ENCODE data around the gene SHB.

SHB gene

DNA sequence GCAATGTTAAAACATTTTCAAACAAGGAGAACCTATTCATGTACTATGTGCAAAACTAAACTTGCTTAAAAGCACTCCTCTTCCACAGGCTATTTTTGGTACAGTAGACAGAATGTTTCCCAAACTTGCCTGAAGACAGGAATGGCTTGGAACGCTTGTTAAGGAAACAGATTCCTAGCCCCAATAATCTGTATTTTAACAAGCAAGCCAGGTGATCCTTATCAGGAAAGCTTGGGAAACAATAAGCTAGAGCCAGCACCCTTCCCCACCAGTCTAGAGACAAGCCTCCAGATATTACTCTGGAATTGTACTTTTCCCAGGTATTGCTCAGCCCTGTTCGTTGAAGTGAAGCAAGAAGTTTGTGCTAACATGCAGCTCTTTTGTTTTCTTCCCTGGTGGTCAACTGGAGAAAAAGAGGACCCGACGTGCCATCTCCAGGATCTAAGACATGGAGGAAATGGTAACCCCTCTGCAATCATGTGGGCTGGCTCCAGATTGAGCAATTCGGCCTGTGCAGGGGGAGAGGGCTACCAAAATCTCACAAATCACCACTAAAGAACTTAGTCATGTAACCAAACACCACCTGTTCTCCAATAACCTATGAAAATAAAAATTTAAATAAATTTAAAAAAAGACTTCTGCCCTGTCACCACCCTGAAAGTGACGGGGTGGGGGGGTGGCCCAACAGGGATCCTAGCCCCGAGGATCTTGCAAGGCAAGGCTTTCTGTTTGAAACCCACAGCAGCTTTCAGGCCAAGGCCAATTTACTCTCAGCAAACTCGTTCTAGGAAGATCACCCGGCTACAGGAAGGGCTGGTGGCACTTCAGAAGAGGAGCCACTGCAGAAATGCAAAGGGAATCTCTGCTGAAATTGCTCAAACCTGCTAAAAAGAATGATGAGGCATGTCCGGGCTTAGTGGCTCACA lies 48.6 kb downstream of the SHB start:
- DNase-seq = no peak

DNA sequence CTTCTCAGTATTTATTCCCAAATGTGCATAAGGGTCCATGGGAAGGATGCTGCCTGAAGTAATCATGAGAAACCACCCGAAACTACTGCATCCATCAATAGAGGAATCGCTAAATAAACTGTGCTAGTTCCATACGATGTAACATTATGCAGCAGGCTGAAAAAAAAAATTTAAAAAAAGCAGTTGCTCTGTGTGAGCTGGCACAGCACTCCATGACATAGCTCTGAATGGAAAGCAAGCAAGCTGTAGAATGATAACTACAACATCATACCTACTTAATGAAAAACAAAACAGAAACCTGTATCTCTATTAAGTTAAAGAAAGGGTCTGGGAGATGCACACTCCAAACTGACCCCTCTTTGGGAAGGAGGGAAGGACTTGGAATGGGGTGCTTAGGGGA lies 49.3 kb downstream of the SHB start:
- no peak for DNase-seq

DNA sequence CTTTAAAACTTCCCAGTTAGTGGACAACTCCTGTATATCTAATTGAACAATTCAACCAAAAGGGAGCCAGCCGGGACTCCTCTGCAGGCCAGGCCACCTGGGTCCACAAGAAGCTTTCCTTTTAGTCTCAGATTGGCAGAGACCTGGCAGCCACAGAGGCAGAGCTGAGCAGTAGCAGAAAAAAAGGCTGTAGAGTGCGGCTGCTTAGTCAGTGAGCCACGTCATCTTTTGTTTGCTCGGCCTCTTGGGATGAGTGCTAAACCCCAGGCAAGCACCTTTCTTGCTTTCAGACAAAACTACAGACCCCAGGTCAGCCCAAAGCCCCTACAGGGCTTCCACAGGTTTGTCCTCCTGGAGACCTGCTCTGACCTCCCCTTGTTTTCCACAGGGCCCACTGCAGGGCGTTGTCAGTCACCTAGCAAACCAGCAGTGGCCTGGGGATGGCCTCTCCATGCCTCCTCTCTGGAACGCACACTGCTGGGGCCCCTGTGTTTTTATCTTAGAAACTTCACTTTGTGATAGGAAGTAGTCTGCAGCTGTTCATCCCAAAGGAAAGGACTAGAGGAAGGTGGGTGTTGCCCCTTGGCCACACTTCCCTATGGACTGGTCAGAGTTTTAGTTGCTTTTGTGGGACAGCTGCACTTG lies 49.9 kb downstream of the SHB start:
- DNase-seq = no peak

DNA sequence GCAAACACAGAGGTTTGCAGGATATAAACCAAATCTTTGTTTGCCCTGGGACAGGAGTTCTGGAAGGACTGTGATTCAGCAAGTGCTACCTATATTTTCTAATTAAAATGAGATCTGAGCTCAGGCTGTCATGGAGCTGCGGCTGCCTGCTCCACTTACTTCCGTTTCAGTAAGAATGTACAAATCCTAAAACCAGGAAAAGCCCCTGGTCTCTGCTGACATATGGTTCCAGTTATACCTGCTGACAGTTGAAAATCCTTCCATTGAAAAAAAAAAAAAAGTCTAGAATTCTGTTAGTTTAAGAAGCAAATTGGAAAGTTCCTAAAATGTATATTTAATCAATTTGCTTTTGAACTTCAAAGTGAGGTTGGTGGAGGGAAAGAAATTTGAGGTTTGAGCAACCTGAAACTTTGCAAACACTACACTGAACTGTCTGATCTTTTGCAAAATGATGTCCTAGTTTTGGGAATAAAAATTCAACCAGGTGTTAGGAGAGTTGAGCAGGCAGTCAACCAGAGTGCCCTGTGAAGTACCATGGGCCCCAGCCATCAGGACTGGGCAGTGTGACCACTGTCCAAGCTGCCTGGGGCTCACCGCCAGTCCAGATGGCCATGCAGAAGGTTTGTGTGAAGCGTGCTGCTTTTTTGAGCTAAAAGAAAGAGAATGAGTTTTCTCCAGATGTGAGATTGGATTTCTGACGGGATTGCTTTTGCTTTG lies 50.6 kb downstream of the SHB start:
- DNase-seq = no peak

DNA sequence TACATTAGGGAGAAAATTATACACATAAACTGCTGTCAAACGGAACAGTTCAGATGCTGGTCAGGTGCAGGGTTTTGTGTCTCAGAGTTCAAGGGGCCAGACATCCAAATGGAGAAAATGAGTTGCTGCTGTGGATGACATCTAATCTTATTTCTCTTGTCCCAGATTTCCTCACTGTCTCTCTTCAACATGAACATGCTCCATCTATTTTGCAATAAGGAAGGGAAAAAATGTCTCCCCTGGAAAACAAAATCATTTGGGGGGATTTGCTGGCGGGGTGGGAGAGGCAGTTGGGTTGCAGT lies 51.2 kb downstream of the SHB start:
- DNase-seq = no peak

DNA sequence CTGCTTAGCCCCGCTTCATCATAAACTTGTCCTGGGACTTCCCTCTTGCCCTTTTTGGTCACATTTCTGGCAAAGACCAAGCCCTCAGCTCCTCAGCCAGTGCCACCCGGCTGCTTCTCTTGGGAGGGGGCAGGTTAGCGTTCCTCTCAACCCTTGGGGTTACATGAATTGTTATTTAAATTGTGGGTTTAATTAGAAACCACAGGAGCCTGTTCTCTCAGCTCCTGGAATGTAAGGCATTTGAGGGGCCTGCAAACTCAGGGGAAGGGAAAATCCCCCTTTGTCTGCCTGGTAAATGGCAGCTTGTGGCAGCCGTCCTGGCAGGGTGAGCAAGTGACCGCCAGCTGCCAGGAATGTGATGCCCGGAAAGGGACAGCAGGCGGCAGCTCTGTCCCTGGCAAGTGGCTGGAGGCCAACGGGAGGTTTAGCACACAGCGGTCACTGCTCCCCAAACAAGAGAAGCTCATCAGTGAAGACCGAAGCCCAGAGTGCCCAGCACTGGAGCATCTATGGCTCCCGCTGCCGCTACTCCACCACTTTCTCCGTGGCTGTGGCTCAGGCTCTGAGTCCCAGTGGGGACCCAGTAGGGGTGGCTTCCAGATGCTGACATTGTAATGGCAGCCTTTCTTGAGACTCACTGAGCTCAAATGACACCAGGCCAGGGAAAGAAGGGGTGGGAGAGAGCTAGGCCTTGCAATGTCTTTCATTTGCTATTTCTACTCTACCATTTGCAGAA lies 51.7 kb downstream of the SHB start:
- DNase-seq = no peak

DNA sequence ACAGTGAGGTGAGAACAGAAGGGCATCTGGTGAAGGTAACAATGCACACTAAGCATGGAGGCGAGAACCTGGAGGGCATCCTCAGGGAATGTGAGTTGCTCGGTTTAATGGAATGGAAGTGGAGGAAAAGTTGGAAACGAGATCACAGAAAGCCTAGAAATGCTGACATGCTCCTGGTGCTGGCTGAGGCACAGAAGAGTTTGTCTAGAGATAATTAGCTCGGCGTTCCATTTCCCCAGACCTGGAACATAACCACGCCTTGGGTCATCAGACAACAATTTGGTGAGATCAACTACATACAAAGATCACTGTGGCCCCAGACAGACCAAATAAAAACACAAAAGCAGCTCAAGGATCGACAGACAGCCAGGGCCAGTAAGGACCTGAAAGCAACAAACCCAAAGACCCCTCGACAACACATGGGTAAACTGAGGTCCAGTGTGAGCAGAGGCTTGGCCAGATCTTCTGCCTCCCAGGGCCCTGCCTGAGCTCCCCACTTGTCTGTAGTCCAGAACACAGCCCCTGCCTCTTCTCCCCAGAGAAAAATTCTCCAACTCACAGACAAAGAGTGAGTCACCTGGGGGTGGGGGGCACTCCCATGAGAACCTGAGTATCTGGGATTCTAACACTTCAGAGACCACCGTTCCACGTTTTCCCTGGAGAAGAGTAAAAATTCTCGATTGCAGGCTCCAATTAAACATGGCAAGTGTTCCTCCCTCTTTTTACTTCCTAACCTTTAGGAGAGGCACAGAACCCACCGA lies 52.5 kb downstream of the SHB start:
- no peak for DNase-seq

DNA sequence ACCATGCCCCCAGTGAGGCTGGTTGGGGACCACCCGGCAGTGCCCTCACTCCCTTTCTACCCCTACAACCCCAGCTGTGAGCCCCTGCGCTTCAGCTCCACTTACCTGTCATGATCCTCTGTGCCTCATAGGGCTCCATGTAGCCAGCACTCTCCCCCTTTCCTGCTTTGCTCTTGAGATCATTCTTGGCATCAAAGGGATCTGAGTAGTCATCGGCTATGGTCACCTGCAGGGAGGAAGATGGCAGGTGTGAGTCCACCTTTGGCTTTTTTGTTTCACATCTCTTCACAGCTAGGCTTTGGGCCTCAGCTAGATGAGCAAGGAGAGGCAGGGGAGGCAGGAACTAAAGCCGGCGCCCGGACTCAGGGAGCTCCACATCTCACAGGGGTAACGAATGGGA lies 53.1 kb downstream of the SHB start:
- no peak for DNase-seq

DNA sequence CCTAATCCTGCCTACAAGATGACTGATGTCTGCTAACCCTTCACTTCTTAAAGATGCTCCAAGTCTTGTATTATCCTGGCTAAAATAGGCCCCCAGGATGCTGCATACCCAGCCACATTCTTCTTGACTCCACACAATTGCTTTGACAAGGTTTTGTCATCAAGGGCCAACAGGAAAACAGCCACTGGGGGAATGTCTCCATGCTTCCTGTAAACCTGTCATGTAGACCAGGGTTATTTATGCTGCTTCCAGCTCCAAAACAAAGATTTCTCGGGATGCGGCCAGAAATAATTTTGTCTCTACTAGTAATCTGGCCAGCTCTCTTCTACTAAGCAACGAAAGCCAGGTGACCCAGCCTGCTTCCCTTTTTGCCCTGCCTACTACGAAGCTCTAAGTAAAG lies 53.8 kb downstream of the SHB start:
- no peak for DNase-seq

DNA sequence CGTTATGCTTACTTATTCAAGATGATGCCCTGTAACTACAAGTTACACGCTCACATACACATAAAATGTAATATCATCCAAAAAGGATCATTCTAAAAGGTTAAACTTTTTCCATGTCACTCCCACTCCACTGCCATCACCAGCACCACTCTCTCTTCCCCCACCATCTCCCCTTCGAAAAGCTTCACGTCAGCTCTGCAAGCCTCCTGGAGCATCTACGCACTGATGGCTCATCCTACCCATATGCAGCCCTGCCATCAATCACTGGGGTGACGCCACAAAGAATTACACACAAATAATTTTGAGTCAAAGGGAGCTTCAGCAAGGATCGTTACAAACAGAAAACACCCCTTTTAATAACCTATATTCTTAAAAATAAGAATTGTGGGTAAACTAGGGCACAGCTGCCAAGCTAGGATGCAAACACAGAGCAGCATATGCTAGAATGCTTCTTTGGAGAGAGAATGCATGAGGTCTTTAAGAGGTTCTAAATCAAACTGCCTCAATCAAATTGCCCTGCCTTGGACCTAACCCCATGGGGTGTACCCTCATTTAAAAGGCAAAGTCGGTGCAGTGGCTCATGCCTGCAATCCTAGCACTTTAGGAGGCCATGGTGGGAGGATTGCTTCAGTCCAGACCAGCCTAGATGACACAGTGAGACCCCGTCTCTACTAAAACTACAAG lies 56.1 kb downstream of the SHB start:
- DNase-seq = no peak

DNA sequence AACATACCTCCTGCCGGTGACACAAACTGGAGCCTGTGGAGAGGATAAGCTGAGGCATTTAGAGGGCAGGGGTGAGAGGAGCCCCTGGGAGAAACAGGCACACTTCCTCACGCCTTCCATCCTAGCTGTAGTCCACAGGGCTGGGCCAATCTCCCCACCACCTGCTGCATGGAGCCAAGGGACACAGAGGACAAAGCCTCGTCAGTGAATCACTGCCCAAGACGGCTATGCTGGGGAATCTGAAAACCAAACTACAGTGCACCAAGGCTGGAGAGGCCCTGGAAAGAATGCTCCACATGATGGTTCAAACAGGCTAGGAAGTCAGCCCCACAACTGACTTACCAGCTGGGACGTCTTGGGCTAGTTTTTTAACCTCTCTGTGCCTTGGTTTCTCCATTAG lies 57.0 kb downstream of the SHB start:
- DNase-seq = no peak

DNA sequence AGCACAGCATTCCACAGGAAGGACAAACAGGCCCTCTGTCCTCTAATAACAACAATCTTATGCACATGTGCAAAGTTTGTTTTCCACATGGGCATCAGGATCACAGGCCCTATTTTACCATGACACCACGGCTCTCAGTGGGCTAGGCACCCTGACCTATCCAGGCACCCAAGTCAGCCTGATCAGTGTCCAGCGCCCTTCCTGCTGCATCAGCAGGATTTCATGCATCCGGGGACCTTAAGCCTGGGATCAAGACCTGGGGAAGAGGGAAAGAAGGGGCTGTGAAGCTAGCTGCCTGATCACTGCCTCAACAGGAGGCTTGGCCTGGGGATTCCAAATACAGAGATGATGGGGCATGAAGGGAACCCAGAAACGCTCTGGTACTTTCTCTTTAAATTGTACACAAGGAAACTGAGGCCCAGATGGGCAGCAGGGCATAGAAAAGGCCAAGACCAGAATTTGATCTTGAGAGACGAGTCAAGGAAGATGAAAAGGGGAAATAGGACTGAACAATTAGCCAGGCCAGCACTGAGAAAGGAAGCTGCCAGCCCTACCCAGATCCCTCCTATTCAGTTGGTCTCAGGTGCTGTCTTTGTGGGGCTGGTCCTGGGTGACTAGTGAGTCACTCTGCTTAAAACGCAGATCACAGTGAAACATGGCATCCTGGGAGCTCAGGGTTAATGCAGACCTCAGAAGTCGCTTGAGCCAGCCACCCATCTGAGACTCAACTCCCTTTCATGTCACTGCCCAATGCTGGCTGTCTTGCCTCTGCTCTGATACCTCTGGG lies 57.9 kb downstream of the SHB start:
- DNase-seq = no peak

DNA sequence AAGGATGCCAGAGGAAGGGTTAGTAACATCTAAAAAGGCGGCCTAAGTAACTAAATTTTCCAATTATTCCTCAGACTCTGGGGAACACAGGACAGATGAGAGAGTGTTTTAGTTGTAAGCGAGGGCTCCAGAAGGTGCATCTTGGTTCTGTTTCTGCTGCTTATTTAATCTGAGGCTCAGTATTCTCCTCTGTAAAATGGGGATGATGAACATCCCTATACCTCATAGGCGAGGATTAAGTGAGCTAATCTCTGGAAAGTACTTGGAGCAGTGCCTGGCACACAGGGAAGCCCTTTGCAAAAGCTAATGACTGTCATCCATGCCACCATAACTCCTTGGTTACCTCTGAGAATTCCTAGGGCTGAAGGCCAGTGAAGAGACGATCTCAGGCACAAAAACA lies 59.0 kb downstream of the SHB start:
- DNase-seq = no peak

DNA sequence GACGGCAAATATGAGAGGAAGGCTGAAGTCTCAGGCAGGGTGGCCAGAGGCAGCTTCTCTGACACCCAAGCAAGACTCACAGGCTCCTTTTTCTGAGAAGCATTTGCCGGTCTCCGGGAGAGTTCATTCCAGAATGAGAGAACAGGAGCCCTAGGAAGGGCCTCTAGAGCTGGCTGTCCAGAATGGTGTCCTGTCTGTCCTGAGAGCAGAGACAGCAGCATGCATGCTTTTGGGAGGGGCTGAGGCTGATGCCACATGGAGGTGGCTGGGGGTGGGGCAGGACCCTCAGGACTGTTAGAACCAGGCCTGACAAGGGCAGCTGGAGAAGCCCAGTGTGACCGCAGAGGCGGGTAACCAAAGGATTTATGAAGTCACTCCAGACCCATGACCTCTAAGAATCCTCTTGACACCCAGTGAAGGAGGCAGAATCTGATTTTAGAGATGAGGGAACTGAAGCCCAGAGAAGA lies 60.0 kb downstream of the SHB start:
- DNase-seq = no peak

DNA sequence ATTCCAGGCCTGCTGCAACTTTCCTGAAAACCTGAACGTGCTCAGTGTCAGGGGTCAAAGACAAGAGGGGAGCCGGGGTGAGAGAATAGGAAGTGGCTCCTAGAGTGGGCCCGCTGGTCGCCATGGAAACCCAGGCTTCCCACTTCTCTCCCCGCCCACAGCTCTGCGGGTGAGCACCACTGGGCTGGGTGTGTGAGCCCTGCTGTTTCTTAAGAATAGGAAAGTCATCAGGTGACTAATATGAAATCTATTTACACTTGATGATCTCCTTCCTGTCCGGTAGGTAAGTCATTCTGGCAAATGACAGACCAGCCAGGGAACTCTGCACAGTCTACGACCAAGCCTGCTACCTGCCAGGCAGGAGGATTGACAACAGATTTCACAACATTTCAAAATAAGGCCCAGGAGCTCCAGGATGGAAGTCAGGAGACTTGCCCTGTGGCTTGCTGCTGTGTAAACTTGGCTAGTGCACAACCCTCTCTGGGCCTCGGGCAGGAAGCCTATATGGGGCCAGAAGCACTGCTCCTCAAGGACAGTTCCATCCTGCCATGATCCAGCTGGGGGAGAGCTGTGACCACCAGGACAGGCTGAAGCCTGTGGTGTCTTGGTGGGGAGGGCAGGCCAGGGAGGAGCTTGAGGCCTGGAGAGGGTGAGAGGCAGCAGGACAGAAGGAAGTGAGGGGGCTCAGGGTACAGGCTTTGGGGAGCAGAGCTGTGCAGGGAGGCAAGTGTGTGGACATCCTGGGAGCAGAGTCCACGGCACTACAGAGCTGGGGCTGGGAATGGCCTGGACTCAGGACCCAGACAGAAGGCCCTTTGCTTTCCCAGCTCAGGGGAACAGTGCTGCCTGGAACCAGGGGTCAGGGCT lies 60.6 kb downstream of the SHB start:
- no peak for DNase-seq

DNA sequence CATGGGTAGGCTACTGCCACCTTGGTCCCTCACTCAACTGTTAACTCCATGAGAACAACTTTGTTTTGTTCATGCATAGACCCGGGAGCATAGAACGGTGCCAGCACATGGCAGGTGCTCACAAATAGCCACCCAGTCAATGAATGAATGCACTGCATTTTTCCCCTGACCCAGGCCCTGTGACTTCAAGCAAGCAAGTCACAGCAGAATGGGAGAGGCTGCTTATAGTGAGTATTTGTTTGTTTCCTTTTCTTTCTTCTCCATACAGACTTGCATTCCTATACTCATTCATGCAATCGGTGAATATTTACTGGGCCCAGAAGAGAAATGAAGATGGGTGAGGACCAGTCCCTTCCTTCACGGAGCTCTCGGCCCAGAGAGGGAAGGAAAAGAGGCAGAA lies 62.0 kb downstream of the SHB start:
- DNase-seq = no peak

DNA sequence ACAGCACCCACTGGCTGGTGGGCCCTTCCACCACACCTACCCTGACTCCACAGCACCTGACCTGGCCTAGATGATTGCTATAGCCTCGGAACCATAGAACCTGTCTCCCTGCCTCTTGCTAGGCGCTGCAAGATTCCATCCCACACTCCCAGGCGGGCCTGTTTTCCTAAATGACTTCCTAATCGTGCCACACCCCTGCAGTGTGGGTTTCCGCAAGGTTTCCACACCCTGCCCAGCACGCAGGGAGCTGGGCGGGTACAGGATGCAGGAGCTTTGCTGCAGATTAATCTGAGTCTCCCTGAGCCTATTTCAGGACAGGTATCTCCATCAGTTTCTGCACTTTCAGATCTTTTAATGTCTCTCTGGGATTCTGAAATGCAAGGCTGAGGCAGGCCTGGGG lies 62.9 kb downstream of the SHB start:
- DNase-seq = no peak

DNA sequence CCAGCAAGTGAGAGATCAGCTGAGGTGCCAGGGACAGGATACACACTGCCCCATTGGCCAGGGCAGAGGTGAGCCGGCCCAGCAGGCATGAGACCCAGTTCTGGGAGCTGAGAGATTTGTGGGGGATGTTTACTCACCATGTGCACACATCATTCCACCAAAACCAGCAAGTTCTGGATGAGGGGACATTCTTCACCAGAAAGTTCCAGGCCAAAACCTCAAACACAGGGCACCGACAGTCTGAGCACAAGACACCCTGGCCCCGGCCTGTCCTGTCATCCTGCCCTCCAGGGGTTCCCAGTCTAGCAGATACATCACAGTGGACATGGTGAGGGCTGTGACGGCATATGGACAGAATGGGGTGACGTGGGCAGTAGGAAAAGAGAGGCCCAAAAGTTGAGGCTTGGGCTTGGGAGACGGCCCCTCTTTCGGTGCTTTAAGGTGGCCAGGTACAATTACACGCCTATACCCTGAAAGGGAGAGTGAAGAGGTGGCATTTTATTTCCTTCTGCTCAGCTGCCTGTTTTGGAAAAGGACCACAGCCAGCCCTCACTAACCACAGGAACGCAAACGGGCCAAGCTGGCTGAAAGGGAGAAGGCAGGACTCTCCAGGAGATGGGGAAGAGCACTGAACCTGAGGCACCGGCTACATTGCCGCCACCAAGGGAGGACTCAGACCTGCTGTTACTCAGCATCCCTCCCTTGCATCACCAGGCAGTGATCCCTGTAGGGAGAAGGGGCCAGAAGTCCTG lies 64.0 kb downstream of the SHB start:
- no peak for DNase-seq

All from NCI-H187 treated with DMSO at 0.1 percent for 48 hours (cell line).